HG03103 (cell line): ENCODE data around the gene TPRG1L.
"Not testable (repeated sequence)": the region's sequence is repeated elsewhere in the genome, so short reads cannot be mapped to it uniquely, and the experiment has no call there.

ENCODE experiments used
- ATAC-seq: cut with Tn5 transposase; IDR thresholded peaks from one replicate; pipeline ENCODE4 v1.9.1; 2021; ENCODE audit warnings: low read depth; ENCODE audit not compliant: unreplicated experiment

The TPRG1L gene

GRCh38 chr1:3624200-3625136, at the start of gene TPRG1L:
Gene TPRG1L (plus strand): TSS chr1:3625015. CDS start chr1:3625073, 58 bp downstream.
- peak; percentile 91 for ATAC-seq

GRCh38 chr1:3575515-3575914, 49.3 kb upstream of the TPRG1L start:
- not testable (repeated sequence) for ATAC-seq

- no peak for ATAC-seq
Measured at GRCh38 chr1:3575993-3576392, 48.8 kb upstream of the TPRG1L start.

GRCh38 chr1:3577300-3577699, 47.5 kb upstream of the TPRG1L start:
- ATAC-seq: no peak

- no peak for ATAC-seq
Measured at GRCh38 chr1:3577711-3578432, 46.9 kb upstream of the TPRG1L start.

DNA sequence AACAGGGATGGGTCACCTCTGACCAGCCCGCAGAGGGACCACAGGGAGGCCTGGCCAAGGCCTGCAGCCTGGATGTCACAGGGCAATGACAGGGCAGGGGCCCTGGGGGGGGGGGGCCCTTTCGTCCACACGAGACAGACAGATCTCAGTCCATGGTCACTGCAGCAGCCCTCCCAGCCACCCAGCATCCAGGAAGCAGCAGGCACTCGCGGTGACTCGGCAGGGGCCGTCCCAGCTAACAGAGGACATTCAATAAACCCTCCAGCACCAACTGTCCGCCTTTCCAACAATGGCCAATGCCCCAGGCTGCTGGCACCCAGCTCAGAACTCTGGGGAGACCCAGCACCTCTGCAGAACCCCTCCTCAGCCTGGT, 46.4 kb upstream of the TPRG1L start:
- ATAC-seq: no peak

DNA sequence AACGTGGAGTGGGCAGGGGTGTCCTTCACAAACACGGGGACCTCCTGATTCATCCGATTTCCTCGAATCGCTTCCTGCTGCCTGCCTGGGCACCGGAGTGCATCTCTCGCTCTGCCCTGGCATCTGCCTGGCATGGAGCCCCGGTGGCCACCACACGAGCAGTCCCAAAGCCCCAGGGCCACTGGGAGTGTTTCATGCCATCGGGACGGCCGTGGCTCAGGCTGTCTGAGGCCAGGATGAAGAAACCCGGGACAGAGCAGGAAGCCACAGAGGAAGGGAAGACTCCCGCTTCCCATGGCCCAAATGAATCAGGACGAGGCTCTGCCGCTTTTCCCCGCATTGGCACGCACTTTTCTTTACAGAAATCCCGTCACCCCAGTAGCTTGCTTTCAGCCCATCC, 45.9 kb upstream of the TPRG1L start:
- no peak for ATAC-seq

DNA sequence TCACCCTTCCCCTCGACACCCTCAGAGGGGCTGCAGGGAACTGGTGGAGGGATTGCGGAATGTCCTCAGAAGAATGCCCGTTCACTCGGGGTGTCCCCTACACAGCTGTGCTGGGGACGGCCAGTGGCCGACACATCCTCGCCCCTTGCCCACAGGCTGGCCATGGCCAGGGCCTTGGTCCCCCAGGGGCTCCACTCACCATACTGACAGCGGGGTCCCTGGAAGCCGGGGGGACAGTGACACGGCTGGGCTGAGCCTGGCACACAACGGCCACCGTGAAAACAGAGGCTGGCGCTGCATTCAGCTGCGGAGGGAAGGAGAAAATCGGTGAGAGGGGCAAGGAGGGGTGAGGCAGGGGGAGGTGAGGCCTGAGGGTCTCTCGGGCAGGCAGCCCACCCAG, 45.2 kb upstream of the TPRG1L start:
- no peak for ATAC-seq

- ATAC-seq: no peak
Measured at GRCh38 chr1:3580231-3580630, 44.6 kb upstream of the TPRG1L start.

DNA sequence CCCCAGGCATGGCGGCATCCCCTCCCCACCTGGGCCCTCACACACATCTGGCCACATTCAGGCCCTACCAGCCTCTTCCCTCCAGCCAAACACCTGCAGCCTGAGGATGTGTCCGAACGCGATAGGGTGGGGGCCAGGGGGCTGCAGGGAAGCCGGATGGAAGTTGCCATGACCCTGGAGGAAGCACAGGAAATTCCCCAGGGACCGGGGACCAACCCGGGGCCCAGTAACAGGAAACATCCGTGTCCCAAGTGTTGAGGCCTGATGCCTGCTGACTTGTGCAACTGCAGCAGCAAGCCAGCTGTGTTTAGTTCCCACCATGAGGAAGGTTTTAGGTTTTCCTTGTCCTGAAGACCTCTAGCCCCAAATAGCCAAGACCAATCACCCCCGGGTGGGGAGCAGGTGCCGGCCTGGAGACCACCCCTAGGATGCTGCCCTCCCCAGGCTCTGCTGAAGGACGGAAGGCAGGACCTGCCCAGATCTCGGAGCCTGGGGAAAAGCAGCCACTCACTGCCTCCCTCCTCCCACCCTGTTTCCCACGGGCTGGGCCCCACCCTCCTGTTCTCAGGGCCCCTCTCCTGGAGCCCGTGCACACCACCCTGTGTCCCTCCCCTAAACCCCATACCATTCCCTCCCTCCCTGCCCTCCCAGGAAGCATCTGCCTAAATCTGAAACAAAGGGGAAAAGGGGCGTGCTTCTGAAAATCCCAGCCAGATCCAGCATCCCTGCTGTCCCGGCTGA, 43.3 kb upstream of the TPRG1L start:
- ATAC-seq: no peak

- not testable (repeated sequence) for ATAC-seq
Measured at GRCh38 chr1:3583751-3584150, 41.1 kb upstream of the TPRG1L start.

DNA sequence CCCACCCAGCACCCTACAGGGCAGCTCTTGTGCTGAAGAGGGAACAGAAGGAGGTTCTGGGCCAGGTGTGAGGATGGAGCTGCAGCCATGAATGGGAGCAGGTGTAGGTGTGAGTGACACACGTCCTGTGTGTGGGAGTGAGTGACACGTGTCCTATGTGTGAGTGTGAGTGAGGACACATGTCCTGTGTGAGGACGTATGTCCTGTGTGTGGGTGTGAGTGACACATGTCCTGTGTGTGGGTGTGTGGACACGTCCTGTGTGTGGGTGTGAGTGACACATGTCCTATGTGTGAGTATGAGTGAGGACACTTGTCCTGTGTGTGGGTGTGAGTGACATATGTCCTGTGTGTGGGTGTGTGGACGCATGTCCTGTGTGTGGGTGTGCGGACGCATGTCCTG, 39.9 kb upstream of the TPRG1L start:
- ATAC-seq: no peak

GRCh38 chr1:3585353-3585868, 39.4 kb upstream of the TPRG1L start:
- ATAC-seq: not testable (repeated sequence)

- no peak for ATAC-seq
Measured at GRCh38 chr1:3585940-3586568, 38.8 kb upstream of the TPRG1L start.

DNA sequence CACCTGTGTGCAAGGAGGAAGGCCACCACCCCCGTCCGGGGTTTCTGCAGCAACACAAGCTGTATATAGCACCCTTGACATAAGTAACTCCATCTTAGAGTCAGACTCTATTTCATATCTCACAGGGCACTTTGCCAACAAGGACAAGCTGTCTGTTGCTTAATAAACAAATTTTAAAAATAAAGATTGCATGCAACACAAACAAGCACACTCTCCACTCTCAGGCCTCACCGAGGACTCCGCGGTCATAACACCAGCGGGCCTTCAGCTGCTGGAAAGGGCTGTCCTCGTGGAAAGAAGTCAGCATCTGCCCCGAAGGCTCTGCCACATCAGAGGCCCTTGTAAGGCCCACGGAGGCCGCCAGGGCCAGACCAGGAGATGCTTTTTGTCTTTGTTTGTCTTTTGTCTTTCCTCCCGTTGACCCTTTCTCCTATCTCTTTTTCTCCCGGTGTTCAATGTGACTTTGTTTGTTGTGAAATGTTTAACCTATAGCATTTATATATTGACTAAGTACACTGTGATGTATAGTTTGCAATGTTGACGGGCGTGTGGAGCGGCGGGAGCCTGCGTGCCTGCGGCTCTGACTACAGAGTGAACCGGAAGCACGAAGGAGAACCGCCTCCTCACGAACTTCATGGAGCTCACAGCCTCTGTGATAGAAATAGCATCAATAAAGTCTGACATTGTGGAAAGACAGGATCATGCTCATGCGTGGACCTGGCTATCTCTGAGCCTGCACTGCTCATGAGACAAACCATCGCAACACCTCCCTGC, 37.6 kb upstream of the TPRG1L start:
- no peak for ATAC-seq

DNA sequence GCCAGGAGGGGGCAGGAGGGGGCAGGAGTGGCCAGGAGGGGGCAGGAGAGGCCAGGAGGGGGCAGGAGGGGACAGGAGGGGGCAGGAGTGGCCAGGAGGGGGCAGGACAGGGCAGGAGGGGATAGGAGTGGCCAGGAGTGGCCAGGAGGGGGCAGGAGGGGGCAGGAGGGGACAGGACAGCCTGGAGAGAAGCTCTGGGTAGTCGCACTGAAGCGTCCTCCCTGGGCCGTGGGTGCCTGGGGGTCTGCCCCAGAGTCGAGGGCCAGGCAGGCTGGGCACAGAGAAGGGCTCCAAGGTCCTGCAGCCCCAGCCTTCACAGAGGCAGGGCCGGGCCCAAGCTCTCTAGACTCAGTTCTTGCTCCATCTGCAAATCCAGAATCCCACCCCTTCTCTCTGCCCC, 36.4 kb upstream of the TPRG1L start:
- ATAC-seq: no peak

GRCh38 chr1:3590139-3590763, 34.6 kb upstream of the TPRG1L start:
- no peak for ATAC-seq

GRCh38 chr1:3590951-3591865, 33.6 kb upstream of the TPRG1L start:
- ATAC-seq: no peak
